SK-N-MC (cell line): Measurements from ENCODE around the gene METTL25.

Source experiments
- DNase-seq: peaks from one replicate; pipeline ENCODE4 v3.0.0-alpha.2; 2011; ENCODE audit warnings: low read depth, low spot score
- H3K27ac ChIP-seq: fragments of 200-600 bp; sonication (generic); 2 replicates; pipeline ENCODE4 v1.5.1; 2016; ENCODE audit warnings: mixed run types
- H3K36me3 ChIP-seq: fragments of 200-600 bp; sonication (generic); 2 replicates; pipeline ENCODE4 v1.6.1; 2017; ENCODE audit warnings: antibody characterized with exemption, low read length, mixed read lengths; ENCODE audit not compliant: insufficient read depth
- H3K4me3 ChIP-seq: fragments of 200-600 bp; sonication (generic); 2 replicates; pipeline ENCODE4 v1.5.1; 2016
- H3K9ac ChIP-seq: fragments of 200-600 bp; sonication (generic); 2 replicates; pipeline ENCODE4 v1.8.0; 2017; ENCODE audit warnings: mixed run types, mixed read lengths; ENCODE audit not compliant: insufficient read length
- H3K9me3 ChIP-seq: fragments of 200-600 bp; sonication (generic); 2 replicates; pipeline ENCODE4 v1.6.1; 2017; ENCODE audit warnings: low read depth, mild to moderate bottlenecking, antibody characterized with exemption, low read length, moderate library complexity, mixed read lengths
- EZH2 ChIP-seq: fragments of 200-600 bp; sonication (generic); IDR thresholded peaks from one replicate; pipeline ENCODE4 v1.6.1; 2017; ENCODE audit warnings: antibody characterized with exemption
- FOXP2 ChIP-seq: optimal IDR thresholded peaks from 2 replicates; pipeline ENCODE3; 2011; ENCODE audit warnings: mild to moderate bottlenecking, moderate library complexity; ENCODE audit not compliant: insufficient read depth; ENCODE audit errors: extremely low read length, control extremely low read depth
- POLR2AphosphoS5 ChIP-seq: IDR thresholded peaks from 2 replicates; pipeline ENCODE4 v1.6.1; 2012; ENCODE audit warnings: mild to moderate bottlenecking, low read depth, low read length, borderline replicate concordance

Gene METTL25

DNA sequence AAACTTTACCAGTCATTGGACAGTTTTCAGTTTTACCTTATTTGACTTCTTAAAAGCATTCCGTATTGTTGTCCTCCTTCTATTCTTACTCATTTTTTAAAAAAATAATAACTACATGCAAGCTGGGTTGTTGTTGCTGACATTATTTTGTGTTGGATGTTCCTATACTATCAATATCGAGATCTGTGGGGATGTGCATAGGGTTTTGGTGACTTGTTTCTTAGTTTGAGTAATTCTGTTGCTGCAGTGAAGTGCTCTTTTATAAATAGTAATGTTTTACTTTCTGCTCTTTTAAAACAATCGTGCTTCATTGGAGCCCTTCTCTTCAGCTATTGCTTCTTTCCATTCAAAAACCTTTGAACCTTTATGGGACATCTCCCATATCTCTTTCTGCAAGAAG, 79.4 kb downstream of the METTL25 start:
- Histone ChIP-seq H3K9me3 (no peaks in the 10 kb centered on the region), H3K9ac (no peak overlapping the region), H3K4me3 (no peak overlapping the region), H3K36me3 (no peaks in the 10 kb centered on the region), H3K27ac (no peak overlapping the region)
- TF ChIP-seq EZH2 (no peak), FOXP2 (no peak), POLR2AphosphoS5 (no peak)
- no peak for DNase-seq

- Histone ChIP-seq H3K9ac (no peak overlapping the region), H3K36me3 (0 out of 2 replicates have a peak, but pooled peaks cover 3% of the 10 kb centered on the region), H3K27ac (no peak overlapping the region), H3K9me3 (no peaks in the 10 kb centered on the region), H3K4me3 (no peak overlapping the region)
- no peak for DNase-seq
- TF ChIP-seq POLR2AphosphoS5 (no peak), FOXP2 (no peak), EZH2 (no peak)
Measured at GRCh38 chr12:82438356-82438755, 80.0 kb downstream of the METTL25 start.

DNA sequence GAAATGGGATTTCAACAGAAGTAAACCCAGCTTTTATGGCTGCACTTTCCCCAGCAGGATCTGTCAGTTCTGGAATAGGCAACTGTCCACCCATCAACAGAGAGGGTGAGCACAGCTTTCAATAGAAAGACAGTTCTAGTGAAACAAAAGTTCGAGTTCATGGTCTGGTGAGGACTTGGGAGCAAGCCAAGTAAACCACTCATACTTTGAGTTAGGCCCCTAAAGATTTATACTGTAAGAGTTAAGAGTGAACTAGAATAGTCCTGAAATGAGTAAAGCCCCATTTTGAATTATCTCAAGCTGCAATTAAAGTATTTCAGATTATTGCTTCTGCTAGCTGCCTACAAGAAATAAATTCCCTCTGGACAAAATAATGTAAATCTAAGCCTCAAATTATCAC, 82.6 kb downstream of the METTL25 start:
- DNase-seq = no peak
- Histone ChIP-seq H3K27ac (no peak overlapping the region), H3K9ac (no peak overlapping the region), H3K4me3 (no peak overlapping the region), H3K9me3 (no peaks in the 10 kb centered on the region), H3K36me3 (0 out of 2 replicates have a peak, but pooled peaks cover 3% of the 10 kb centered on the region)
- TF ChIP-seq EZH2 = no peak
- TF ChIP-seq POLR2AphosphoS5 = no peak
- TF ChIP-seq FOXP2 = no peak

DNA sequence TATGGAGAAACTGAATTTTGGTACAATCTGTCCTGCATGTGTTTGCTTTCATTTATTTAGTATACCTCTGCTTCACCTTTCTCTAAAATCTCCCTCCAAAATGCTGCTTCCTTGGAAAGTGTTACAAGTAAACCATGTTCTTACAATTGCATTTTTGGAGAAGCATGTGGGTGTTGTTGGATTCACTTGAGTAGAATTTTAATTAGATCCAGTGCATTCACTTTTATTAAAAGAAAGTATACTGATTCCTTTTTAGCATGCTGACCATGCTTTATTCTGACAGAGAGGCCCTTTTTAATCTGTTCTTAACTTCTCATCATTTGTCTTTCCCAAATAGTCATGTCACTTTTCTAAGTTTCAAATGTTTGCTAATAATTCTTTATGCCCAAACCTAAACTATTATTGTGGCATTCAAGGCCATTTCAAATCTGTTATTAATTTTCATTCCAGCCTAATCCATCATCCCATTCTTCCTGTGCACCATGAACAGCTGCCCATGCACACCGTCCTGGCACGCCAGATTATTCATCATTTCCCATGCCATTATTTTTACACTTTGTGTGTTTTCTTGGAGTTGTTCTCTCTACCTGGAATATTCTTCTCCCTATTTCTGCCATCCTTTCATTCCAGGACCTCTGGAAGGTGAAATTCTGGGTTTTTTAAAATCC, 90.7 kb downstream of the METTL25 start:
- no peak for TF ChIP-seq EZH2
- no peak for TF ChIP-seq FOXP2
- TF ChIP-seq POLR2AphosphoS5 = no peak
- DNase-seq = no peak
- Histone ChIP-seq H3K36me3 (no peaks in the 10 kb centered on the region), H3K27ac (no peak overlapping the region), H3K9ac (no peak overlapping the region), H3K9me3 (no peaks in the 10 kb centered on the region), H3K4me3 (no peak overlapping the region)

DNA sequence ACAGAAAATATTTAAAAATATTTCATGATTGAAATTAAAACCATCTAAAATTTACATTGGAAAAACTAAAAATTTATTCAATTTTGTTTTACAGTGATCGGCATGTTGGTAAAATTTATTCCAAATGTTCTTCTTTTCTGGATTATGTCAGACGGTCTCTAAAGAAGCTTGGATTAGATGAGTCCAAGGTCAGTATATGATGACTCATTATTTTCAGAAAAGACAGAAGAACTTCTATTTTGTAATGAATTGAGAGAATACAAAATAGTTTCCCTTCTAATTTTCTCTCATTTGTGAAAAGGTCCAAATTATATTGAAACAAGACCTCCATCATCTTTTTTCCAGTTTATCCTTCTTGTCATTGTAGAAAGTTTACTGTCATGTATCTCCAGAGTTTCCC, 98.3 kb downstream of the METTL25 start:
- no peak overlapping the region for H3K27ac ChIP-seq
- no peaks in the 10 kb centered on the region for H3K9me3 ChIP-seq
- no peaks in the 10 kb centered on the region for H3K36me3 ChIP-seq
- TF ChIP-seq EZH2 (no peak), FOXP2 (no peak), POLR2AphosphoS5 (no peak)
- no peak for DNase-seq
- H3K9ac ChIP-seq = no peak overlapping the region
- no peak overlapping the region for H3K4me3 ChIP-seq

GRCh38 chr12:82458101-82458500, 99.8 kb downstream of the METTL25 start:
- Histone ChIP-seq H3K27ac (no peak overlapping the region), H3K4me3 (no peak overlapping the region), H3K9ac (no peak overlapping the region), H3K36me3 (no peaks in the 10 kb centered on the region), H3K9me3 (no peaks in the 10 kb centered on the region)
- no peak for DNase-seq
- no peak for TF ChIP-seq POLR2AphosphoS5
- TF ChIP-seq EZH2 = no peak
- no peak for TF ChIP-seq FOXP2

GRCh38 chr12:82461393-82461792, 103.1 kb downstream of the METTL25 start:
- DNase-seq = no peak
- TF ChIP-seq EZH2 = no peak
- TF ChIP-seq POLR2AphosphoS5 = no peak
- TF ChIP-seq FOXP2 = no peak
- no peaks in the 10 kb centered on the region for H3K36me3 ChIP-seq
- no peaks in the 10 kb centered on the region for H3K9me3 ChIP-seq
- H3K4me3 ChIP-seq = no peak overlapping the region
- no peak overlapping the region for H3K9ac ChIP-seq
- no peak overlapping the region for H3K27ac ChIP-seq

DNA sequence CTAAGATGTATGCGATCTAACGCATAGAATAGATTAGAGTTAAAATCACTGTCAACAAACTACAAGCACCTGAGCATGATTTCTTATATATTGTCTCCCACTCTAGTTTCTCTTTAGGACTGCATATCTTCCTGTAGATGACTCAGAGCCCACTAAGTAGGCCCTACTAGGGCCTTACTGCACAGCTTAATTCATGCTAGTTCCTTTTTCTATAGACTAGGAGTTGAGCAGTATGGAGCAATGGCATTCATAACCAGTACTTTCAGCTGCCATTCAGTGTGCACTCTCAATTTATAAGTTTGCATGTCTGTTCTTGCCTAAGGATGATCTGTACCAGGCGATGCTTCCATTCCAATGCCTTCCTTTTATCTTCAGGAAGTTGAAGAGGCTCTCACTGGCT, 103.5 kb downstream of the METTL25 start:
- Histone ChIP-seq H3K9me3 (no peaks in the 10 kb centered on the region), H3K36me3 (no peaks in the 10 kb centered on the region), H3K27ac (no peak overlapping the region), H3K9ac (no peak overlapping the region), H3K4me3 (no peak overlapping the region)
- DNase-seq = no peak
- no peak for TF ChIP-seq EZH2
- TF ChIP-seq FOXP2 = no peak
- TF ChIP-seq POLR2AphosphoS5 = no peak

DNA sequence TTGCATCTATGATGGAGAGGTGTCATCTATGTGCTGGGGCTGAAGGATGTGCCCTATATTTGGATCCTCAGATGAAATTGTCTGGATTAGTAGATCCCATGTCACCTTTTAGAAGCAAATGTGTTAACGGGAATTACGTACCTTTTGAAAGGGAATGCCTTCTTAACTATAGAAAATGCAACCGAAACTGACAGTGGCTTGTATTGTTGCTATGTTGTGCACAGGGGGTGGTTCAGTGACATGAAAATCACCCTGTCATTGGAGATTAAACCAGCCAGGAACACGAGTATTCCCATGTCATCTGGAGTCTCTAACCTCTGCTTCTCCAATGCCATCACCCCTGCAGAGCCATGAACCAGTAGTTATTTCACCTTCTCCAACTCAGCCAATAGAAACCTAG, 110.2 kb downstream of the METTL25 start:
- H3K9me3 ChIP-seq = no peaks in the 10 kb centered on the region
- H3K27ac ChIP-seq = no peak overlapping the region
- no peak for DNase-seq
- H3K4me3 ChIP-seq = no peak overlapping the region
- TF ChIP-seq POLR2AphosphoS5 = no peak
- TF ChIP-seq EZH2 = no peak
- no peak for TF ChIP-seq FOXP2
- no peak overlapping the region for H3K9ac ChIP-seq
- no peaks in the 10 kb centered on the region for H3K36me3 ChIP-seq
